K562 (cell line): ENCODE data around the gene DNAI1. TPM values are rescaled to one million over a fixed set of nuclear protein-coding genes. Genes with fewer than 3 reads are reported as not detected.

Experiments used
- ATAC-seq: fragments of 200-7000 bp; cut with Tn5 transposase; 3 replicates; pipeline ENCODE4 v1.9.1; 2020; ENCODE audit warnings: moderate library complexity
- BruUV-seq: library from RNA; stranded (reverse); fragments of 400-500 nt; replicated peaks from 2 replicates; lab custom pipeline; 2021; lab: Mats Ljungman, UMichigan
- CTCF ChIA-PET: fragments of 300-600 bp; formaldehyde crosslinking; extraction: SDS; loops from one replicate; lab custom pipeline; 2021; ENCODE audit warnings: low intra/inter-chr PET ratio; lab: Yijun Ruan, JAX
- POLR2A ChIA-PET: fragments of 300-600, 350-650 bp; sonication (Branson Sonifier 250); formaldehyde crosslinking; extraction: SDS; loops from one replicate; lab custom pipeline; 2021; ENCODE audit warnings: antibody characterized with exemption, inconsistent platforms; lab: Yijun Ruan, JAX
- DNase-seq, 4 experiments: peaks; one replicate each; pipeline versions ENCODE4 v3.0.0 to v3.0.0-alpha.2; 2011 to 2018; ENCODE audit warnings: low spot score in 3 of 4, mixed read lengths in 3 of 4; ENCODE audit errors: extremely low read depth in 1 of 4
- FAIRE-seq: peaks from 2 replicates; lab custom pipeline; 2011; peaks lifted over from hg19 to GRCh38; lab: Jason Lieb, UNC
- H2AFZ ChIP-seq: 2 replicates; pipeline ENCODE4 v1.6.0; 2011; ENCODE audit warnings: low read depth, low read length, control low read depth, inconsistent platforms
- H3K27ac ChIP-seq: fragments of 200-600 bp; 3 replicates; pipeline ENCODE4 v1.8.0; 2011; ENCODE audit warnings: low read depth, mild to moderate bottlenecking, control low read depth, inconsistent platforms, low read length, moderate library complexity, mixed read lengths; ENCODE audit errors: extremely low read depth
- H3K27me3 ChIP-seq, 2 experiments: fragments of 300-600 bp in 1 of 2; 2 replicates in 1 of 2; 3 replicates in 1 of 2; pipeline versions ENCODE4 v1.6.0 to v1.8.0; 2011; ENCODE audit warnings: inconsistent platforms in 2 of 2, low read length in 2 of 2, mild to moderate bottlenecking in 1 of 2, mixed read lengths in 1 of 2, moderate library complexity in 1 of 2; ENCODE audit not compliant: control insufficient read depth in 2 of 2, insufficient read depth in 2 of 2
- H3K36me3 ChIP-seq: fragments of 300-600 bp; 3 replicates; pipeline ENCODE4 v1.8.0; 2011; ENCODE audit warnings: mild to moderate bottlenecking, low read length, inconsistent platforms; ENCODE audit not compliant: control insufficient read depth, insufficient read depth
- H3K4me1 ChIP-seq, 2 experiments: fragments of 200-600 bp in 1 of 2; replicated peaks in 1 of 2; 2 replicates in 1 of 2; 3 replicates in 1 of 2; pipeline versions ENCODE4 v1.5.1 to v1.8.0; 2011; ENCODE audit warnings: inconsistent platforms in 2 of 2, low read length in 2 of 2, mild to moderate bottlenecking in 1 of 2, mixed read lengths in 1 of 2, moderate library complexity in 1 of 2; ENCODE audit not compliant: control insufficient read depth in 2 of 2, insufficient read depth in 2 of 2
- H3K4me2 ChIP-seq: 2 replicates; pipeline ENCODE4 v1.6.1; 2011; ENCODE audit warnings: low read length, control low read depth, inconsistent platforms, mixed read lengths; ENCODE audit not compliant: insufficient read depth
- H3K4me3 ChIP-seq: fragments of 200-600 bp; sonication (generic), shearing (Covaris generic); 2 replicates; pipeline ENCODE4 v1.5.1; 2016; ENCODE audit warnings: control low read depth, inconsistent platforms
- H3K79me2 ChIP-seq: fragments of 200-600 bp; 3 replicates; pipeline ENCODE4 v1.8.0; 2011; ENCODE audit warnings: low read length, inconsistent platforms; ENCODE audit not compliant: control insufficient read depth, insufficient read depth
- H3K9ac ChIP-seq, 2 experiments: 2 replicates each; pipeline versions ENCODE4 v1.6.0 to v1.6.1; 2011; ENCODE audit warnings: low read depth in 2 of 2, low read length in 2 of 2, control low read depth in 1 of 2, inconsistent platforms in 1 of 2, mild to moderate bottlenecking in 1 of 2, mixed read lengths in 1 of 2; ENCODE audit not compliant: insufficient read depth in 1 of 2
- H3K9me1 ChIP-seq: one replicate; pipeline ENCODE4 v1.6.0; 2011; ENCODE audit warnings: inconsistent platforms, mild to moderate bottlenecking, low read length, moderate library complexity; ENCODE audit not compliant: control insufficient read depth, insufficient read depth
- H3K9me3 ChIP-seq: replicated peaks from 2 replicates; pipeline ENCODE4 v1.5.1; 2011; ENCODE audit warnings: low read depth, low read length, inconsistent platforms; ENCODE audit not compliant: control insufficient read depth, insufficient read depth
- H4K20me1 ChIP-seq: replicated peaks from 2 replicates; pipeline ENCODE4 v1.6.1; 2011; ENCODE audit warnings: low read length, inconsistent platforms, mixed read lengths; ENCODE audit not compliant: control insufficient read depth, insufficient read depth
- HOMEZ ChIP-seq: fragments of 250-450 bp; sonication (Bioruptor Pico); IDR thresholded peaks from 2 replicates; pipeline ENCODE4 v1.4.0; 2020; ENCODE audit warnings: mild to moderate bottlenecking, moderate library complexity
- MITF ChIP-seq: IDR thresholded peaks from 2 replicates; pipeline ENCODE4 v1.6.1; 2014; ENCODE audit warnings: antibody characterized with exemption
- SAFB ChIP-seq: fragments of 200-400 bp; formaldehyde crosslinking; IDR thresholded peaks from 2 replicates; pipeline ENCODE4 v1.6.1; 2017; ENCODE audit warnings: low read depth, low read length, borderline replicate concordance
- ZNF436 ChIP-seq: fragments of 250-450, 450-650 bp; sonication (Bioruptor Pico); formaldehyde crosslinking; IDR thresholded peaks from 2 replicates; pipeline ENCODE4 v1.7.0; 2020; ENCODE audit warnings: mild to moderate bottlenecking
- WGBS: fragments of 100-300 bp; shearing (Covaris generic); methylation state at CpG from one replicate; pipeline ENCODE4 v1.1.6; 2016; ENCODE audit warnings: low coverage, mixed read lengths; ENCODE audit not compliant: insufficient coverage; ENCODE audit errors: missing lambda C conversion rate; 5-methylcytosine and 5-hydroxymethylcytosine counted together
- in situ Hi-C: fragments of 300-500 bp; cut with MboI; formaldehyde crosslinking; loops from 4 replicates; pipeline ENCODE4 v1.15.0; 2018; ENCODE audit warnings: inconsistent platforms, mixed read lengths
- intact Hi-C: fragments of 100-400 bp; cut with micrococcal nuclease; formaldehyde crosslinking; loops from 2 replicates; pipeline ENCODE4 v1.14.2; 2022
- polyA plus RNA-seq, 8 experiments: library from polyadenylated mRNA; depleted of rRNA in 4 of 8; stranded (reverse) in 5 of 8; unstranded in 3 of 8; fragments of >200 nt; fragmentation: Nextera tagmentation in 2 of 8; fragmentation: Illumina TruSeq in 1 of 8; extraction: Ambion mirVana in 2 of 8; extraction: Trizol in 1 of 8; gene quantifications; 2 replicates each; pipeline versions ENCODE4 v1.2.1 to v1.2.3, GENCODE V29; 2011 to 2014; ENCODE audit warnings: inconsistent platforms in 1 of 8, missing spikeins in 1 of 8
- total RNA-seq, 7 experiments: library from RNA; depleted of rRNA in 6 of 7; stranded (reverse); fragments of >200 nt in 6 of 7; fragmentation: Illumina TruSeq in 2 of 7; extraction: Trizol in 2 of 7; gene quantifications; 2 replicates each; pipeline versions ENCODE4 v1.2.1 to v1.2.3, GENCODE V29; 2011 to 2021; ENCODE audit warnings: low replicate concordance in 1 of 7

Gene DNAI1
- total and polyA plus RNA-seq, 9 of the 15 experiments (the other 6 are each of a cell fraction or from before 2014, with no cell fraction given): 0.01 to 0.17 (median 0.04) TPM; not detected in 6

GRCh38 chr9:34556949-34557348 lies 98.3 kb downstream of the DNAI1 start:
- in situ Hi-C loops: no loop called here
- BruUV-seq: no TSS peak
- peaks cover 0 to 61% of the 10 kb centered on the region in 2 experiments; a peak in 4 of 5 replicates for H3K27me3 ChIP-seq
- no peaks in the 10 kb centered on the region for H3K9me1 ChIP-seq
- WGBS: 0% methylated on average over 6 of the region's 6 CpGs
- DNase-seq (no peak), FAIRE-seq (no peak), ATAC-seq (no peak)
- H3K79me2 ChIP-seq: no peaks in the 10 kb centered on the region
- intact Hi-C loops: no loop called here
- TF ChIP-seq SAFB: no peak
- H3K9me3 ChIP-seq: no peaks in the 10 kb centered on the region
- H3K4me3 ChIP-seq: no peak overlapping the region
- no peak overlapping the region for H3K27ac ChIP-seq
- H4K20me1 ChIP-seq: no peaks in the 10 kb centered on the region
- H3K4me2 ChIP-seq: no peak overlapping the region
- no peaks in the 10 kb centered on the region for H3K36me3 ChIP-seq
- H3K9ac ChIP-seq: no peak overlapping the region
- peaks cover 0 to 8% of the 10 kb centered on the region in 2 experiments; a peak in 2 of 5 replicates for H3K4me1 ChIP-seq
- no peak overlapping the region for H2AFZ ChIP-seq
- POLR2A ChIA-PET: no interaction called here
- CTCF ChIA-PET: no interaction called here

- H3K9me3 ChIP-seq: no peaks in the 10 kb centered on the region
- no peaks in the 10 kb centered on the region for H3K36me3 ChIP-seq
- no TSS peak for BruUV-seq
- ATAC-seq: no peak
- under 1% methylated on average over 16 of the region's 19 CpGs for WGBS
- H3K4me1 ChIP-seq: peaks cover 0 to 8% of the 10 kb centered on the region in 2 experiments; a peak in 2 of 5 replicates
- intact Hi-C loops: no loop called here
- no peaks in the 10 kb centered on the region for H3K79me2 ChIP-seq
- H4K20me1 ChIP-seq: no peaks in the 10 kb centered on the region
- TF ChIP-seq MITF (no peak), HOMEZ (CRISPR knock-in tag) (no peak), ZNF436 (no peak)
- POLR2A ChIA-PET: no interaction called here
- peaks cover 0 to 56% of the 10 kb centered on the region in 2 experiments; a peak in 4 of 5 replicates for H3K27me3 ChIP-seq
- H3K4me2 ChIP-seq: no peak overlapping the region
- no peak overlapping the region for H3K4me3 ChIP-seq
- no peak overlapping the region for H2AFZ ChIP-seq
- no peak for FAIRE-seq
- in situ Hi-C loops: no loop called here
- H3K9me1 ChIP-seq: no peaks in the 10 kb centered on the region
- H3K27ac ChIP-seq: no peak overlapping the region
- no peak for DNase-seq
- H3K9ac ChIP-seq: no peak overlapping the region; a peak in 1 of 4 replicates
- CTCF ChIA-PET: no interaction called here
These were observed 99.1 kb downstream of the DNAI1 start for GRCh38 chr9:34557426-34558321.
